Hepatocyte (in vitro differentiated cells): ENCODE measurements around the gene CERS1. TPM values are rescaled to one million over a fixed set of nuclear protein-coding genes. Genes with fewer than 3 reads are reported as not detected.

Experiments
- DNase-seq: peaks from one replicate; pipeline ENCODE4 v3.0.0-alpha.2; 2016; ENCODE audit warnings: low spot score
- H2AFZ ChIP-seq: fragments of 200-600 bp; sonication (generic); 2 replicates; pipeline ENCODE4 v1.6.0; 2016; ENCODE audit warnings: antibody characterized with exemption, mild to moderate bottlenecking
- H3K27ac ChIP-seq: fragments of 200-600 bp; sonication (generic); 2 replicates; pipeline ENCODE4 v1.5.1; 2016; ENCODE audit warnings: mild to moderate bottlenecking
- H3K27me3 ChIP-seq: fragments of 200-600 bp; sonication (generic); 2 replicates; pipeline ENCODE4 v1.6.1; 2016
- H3K36me3 ChIP-seq: fragments of 200-600 bp; sonication (generic); replicated peaks from 2 replicates; pipeline ENCODE4 v1.5.1; 2016; ENCODE audit warnings: low read depth; ENCODE audit not compliant: insufficient read depth
- H3K4me1 ChIP-seq: fragments of 200-600 bp; sonication (generic); 2 replicates; pipeline ENCODE4 v1.5.1; 2016; ENCODE audit warnings: mild to moderate bottlenecking, moderate library complexity; ENCODE audit not compliant: insufficient read depth
- H3K4me2 ChIP-seq: fragments of 200-600 bp; sonication (generic); 2 replicates; pipeline ENCODE4 v1.6.0; 2016
- H3K4me3 ChIP-seq: fragments of 200-600 bp; sonication (generic); 2 replicates; pipeline ENCODE4 v1.5.1; 2016; ENCODE audit warnings: mild to moderate bottlenecking
- H3K79me2 ChIP-seq: fragments of 200-600 bp; sonication (generic); 2 replicates; pipeline ENCODE4 v1.6.0; 2017; ENCODE audit warnings: mild to moderate bottlenecking
- H3K9me2 ChIP-seq: fragments of 200-600 bp; sonication (generic); replicated peaks from 2 replicates; pipeline ENCODE4 v1.6.0; 2017; ENCODE audit warnings: mild to moderate bottlenecking; ENCODE audit not compliant: insufficient read depth
- H3K9me3 ChIP-seq: fragments of 200-600 bp; sonication (generic); 2 replicates; pipeline ENCODE4 v1.5.1; 2016; ENCODE audit warnings: low read depth, mild to moderate bottlenecking
- H4K20me1 ChIP-seq: fragments of 200-600 bp; sonication (generic); 2 replicates; pipeline ENCODE4 v1.6.0; 2016; ENCODE audit warnings: mild to moderate bottlenecking; ENCODE audit not compliant: insufficient read depth, poor library complexity, severe bottlenecking
- EZH2 ChIP-seq: fragments of 200-600 bp; sonication (generic); IDR thresholded peaks from 2 replicates; pipeline ENCODE4 v1.6.1; 2016; ENCODE audit warnings: antibody characterized with exemption, mild to moderate bottlenecking, borderline replicate concordance
- EZH2phosphoT487 ChIP-seq: fragments of 200-600 bp; sonication (generic); IDR thresholded peaks from one replicate; pipeline ENCODE4 v1.6.1; 2018; ENCODE audit warnings: antibody characterized with exemption, mild to moderate bottlenecking, low read depth, moderate library complexity; ENCODE audit not compliant: unreplicated experiment, severe bottlenecking
- WGBS: methylation state at CpG from one replicate; pipeline ENCODE4 v1.1.6; 2016; ENCODE audit warnings: low lambda C conversion rate; ENCODE audit errors: missing lambda C conversion rate; 5-methylcytosine and 5-hydroxymethylcytosine counted together
- polyA plus RNA-seq: library from polyadenylated mRNA; unstranded; fragments of >200 nt; fragmentation: Nextera tagmentation; extraction: Ambion mirVana; gene quantifications from 2 replicates; pipeline ENCODE4 v1.2.1, GENCODE V29; 2016
- total RNA-seq: library from RNA; depleted of rRNA; stranded (reverse); fragments of >200 nt; gene quantifications from 2 replicates; pipeline ENCODE4 v1.2.3, GENCODE V29; 2014
- TF ChIP-seq, protein P1 (sequence below): fragments of 200-600 bp; sonication (generic); IDR thresholded peaks from 2 replicates; pipeline ENCODE4 v1.5.1; 2016; ENCODE audit warnings: antibody characterized with exemption, mild to moderate bottlenecking; ENCODE audit not compliant: poor library complexity

The CERS1 gene
- total and polyA plus RNA-seq, 2 experiments from 2014 or later = 5.3 to 5.7 TPM

DNA sequence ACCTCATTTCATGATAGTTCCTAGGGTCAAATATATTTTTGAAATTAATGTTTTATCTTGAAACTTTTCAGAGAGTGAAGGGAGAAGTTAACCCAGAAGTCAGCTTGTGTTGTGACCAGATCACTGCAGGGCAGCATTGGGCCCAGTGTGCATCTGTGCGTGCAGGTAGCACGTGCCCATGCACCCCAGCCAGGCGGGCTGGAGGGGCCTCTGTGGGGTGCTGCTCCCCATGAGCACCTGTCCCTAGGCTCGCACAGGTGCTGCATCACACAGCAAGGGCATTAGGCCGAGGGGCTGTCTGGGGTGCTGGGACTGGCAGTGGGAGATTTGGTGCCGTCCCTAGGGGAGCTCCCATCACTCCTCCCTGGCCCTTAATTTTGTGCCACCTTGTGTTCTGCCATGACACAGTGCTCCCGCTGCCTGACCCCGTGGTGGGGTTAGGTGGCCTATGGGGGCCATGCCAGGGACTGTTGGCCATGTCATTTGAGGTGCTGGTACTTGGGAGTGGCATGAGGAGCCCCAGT lies 51.1 kb downstream of the CERS1 start:
- Histone ChIP-seq H3K4me1 (peaks cover 21% of the 10 kb centered on the region), H3K27me3 (no peaks in the 10 kb centered on the region), H4K20me1 (peaks cover 98% of the 10 kb centered on the region)

DNA sequence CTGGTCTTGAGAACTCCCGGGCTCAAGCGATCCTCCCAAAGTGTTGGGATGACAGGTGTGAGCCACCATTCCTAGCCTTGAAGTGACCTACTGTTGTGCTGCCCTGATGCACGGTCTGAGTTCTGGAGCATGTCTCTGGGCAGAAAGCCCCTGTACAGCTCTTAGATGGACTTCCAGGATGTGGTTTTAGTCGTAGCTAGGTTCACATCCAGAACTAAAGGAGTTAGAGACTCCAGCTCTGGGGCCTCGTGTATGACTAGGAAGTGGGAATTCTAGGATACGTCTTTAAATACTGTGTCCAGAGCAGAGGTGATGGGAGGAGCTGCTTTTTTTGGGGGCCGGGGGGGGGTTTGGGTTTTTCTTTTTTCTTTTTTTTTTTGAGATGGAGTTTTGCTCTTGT lies 52.0 kb downstream of the CERS1 start:
- Histone ChIP-seq H3K4me3 (no peak overlapping the region), H3K27me3 (no peaks in the 10 kb centered on the region), H3K27ac (no peak overlapping the region), H2AFZ (no peak overlapping the region), H3K9me3 (no peaks in the 10 kb centered on the region), H3K36me3 (no peaks in the 10 kb centered on the region), H3K9me2 (no peaks in the 10 kb centered on the region), H4K20me1 (peaks cover 98% of the 10 kb centered on the region), H3K4me1 (peaks cover 20% of the 10 kb centered on the region), H3K4me2 (no peak overlapping the region), H3K79me2 (peaks cover 98% of the 10 kb centered on the region)
- DNase-seq = no peak
- TF ChIP-seq, protein P1, sequence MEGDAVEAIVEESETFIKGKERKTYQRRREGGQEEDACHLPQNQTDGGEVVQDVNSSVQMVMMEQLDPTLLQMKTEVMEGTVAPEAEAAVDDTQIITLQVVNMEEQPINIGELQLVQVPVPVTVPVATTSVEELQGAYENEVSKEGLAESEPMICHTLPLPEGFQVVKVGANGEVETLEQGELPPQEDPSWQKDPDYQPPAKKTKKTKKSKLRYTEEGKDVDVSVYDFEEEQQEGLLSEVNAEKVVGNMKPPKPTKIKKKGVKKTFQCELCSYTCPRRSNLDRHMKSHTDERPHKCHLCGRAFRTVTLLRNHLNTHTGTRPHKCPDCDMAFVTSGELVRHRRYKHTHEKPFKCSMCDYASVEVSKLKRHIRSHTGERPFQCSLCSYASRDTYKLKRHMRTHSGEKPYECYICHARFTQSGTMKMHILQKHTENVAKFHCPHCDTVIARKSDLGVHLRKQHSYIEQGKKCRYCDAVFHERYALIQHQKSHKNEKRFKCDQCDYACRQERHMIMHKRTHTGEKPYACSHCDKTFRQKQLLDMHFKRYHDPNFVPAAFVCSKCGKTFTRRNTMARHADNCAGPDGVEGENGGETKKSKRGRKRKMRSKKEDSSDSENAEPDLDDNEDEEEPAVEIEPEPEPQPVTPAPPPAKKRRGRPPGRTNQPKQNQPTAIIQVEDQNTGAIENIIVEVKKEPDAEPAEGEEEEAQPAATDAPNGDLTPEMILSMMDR = no peak
- no peak for TF ChIP-seq EZH2phosphoT487
- TF ChIP-seq EZH2 = no peak
- WGBS = 91% methylated on average over 7 of the region's 7 CpGs

More for the DNA sequence above, 51.1 kb downstream of the CERS1 start:
- no peaks in the 10 kb centered on the region for H3K9me2 ChIP-seq
- peaks cover 98% of the 10 kb centered on the region for H3K79me2 ChIP-seq
- WGBS = 96% methylated on average over 8 of the region's 8 CpGs
- H3K27ac ChIP-seq = no peak overlapping the region
- no peak for TF ChIP-seq EZH2
- TF ChIP-seq, protein P1 = no peak
- no peak for TF ChIP-seq EZH2phosphoT487
- no peak for DNase-seq
- H3K4me3 ChIP-seq = no peak overlapping the region
- no peak overlapping the region for H2AFZ ChIP-seq
- H3K36me3 ChIP-seq = no peaks in the 10 kb centered on the region
- H3K9me3 ChIP-seq = no peaks in the 10 kb centered on the region
- H3K4me2 ChIP-seq = no peak overlapping the region

DNA sequence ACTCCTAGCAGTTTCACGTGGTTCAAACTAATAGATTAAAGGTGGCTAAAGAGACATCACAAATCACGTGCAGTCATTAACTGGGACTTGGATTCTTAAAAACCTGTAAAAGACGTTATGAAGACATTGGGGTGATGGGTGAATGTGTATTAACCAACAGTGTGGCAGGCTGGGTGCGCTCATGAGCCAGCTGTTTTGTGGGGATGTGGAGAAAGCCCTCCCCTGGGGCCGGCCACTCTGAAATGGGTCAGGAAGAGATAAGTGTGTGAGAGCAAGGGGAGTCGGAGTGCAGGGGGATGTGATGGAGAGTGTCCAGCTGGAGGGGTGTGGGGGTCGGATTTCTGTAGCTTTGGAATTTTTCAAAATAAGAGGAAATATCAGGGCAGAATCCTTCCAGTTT lies 53.8 kb downstream of the CERS1 start:
- Histone ChIP-seq H3K4me1 (peaks cover 19% of the 10 kb centered on the region), H3K36me3 (no peaks in the 10 kb centered on the region), H3K4me2 (no peak overlapping the region), H3K4me3 (no peak overlapping the region), H3K79me2 (peaks cover 99% of the 10 kb centered on the region), H3K9me2 (no peaks in the 10 kb centered on the region), H4K20me1 (peaks cover 99% of the 10 kb centered on the region), H3K9me3 (no peaks in the 10 kb centered on the region), H3K27me3 (no peaks in the 10 kb centered on the region), H2AFZ (no peak overlapping the region), H3K27ac (no peak overlapping the region)
- TF ChIP-seq EZH2phosphoT487 (no peak), EZH2 (no peak)
- TF ChIP-seq, protein P1 = no peak
- no peak for DNase-seq
- 75% methylated on average over 7 of the region's 7 CpGs for WGBS

DNA sequence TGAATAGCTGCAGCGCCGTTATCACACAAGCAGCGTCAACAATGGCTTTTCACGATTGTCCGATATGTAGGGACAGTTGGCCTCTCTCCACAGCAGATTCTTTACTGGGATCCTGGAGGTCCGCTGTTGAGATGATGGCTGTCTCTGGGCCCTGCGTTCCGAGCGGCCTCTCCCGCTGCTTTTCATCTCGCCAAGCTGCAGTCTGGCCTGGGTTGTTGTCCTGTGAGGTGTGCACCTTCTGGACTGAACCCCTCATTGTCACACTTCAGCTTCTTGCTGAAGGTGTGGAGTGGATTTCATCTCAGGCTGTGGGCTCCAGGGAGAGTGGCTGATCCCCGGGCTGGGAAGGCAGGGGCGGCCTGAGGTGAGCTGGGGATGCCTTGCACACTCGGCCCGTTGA lies 54.6 kb downstream of the CERS1 start:
- no peak overlapping the region for H3K4me2 ChIP-seq
- H3K36me3 ChIP-seq = no peaks in the 10 kb centered on the region
- H3K27me3 ChIP-seq = no peaks in the 10 kb centered on the region
- TF ChIP-seq, protein P1 = no peak
- TF ChIP-seq EZH2phosphoT487 (no peak), EZH2 (no peak)
- H3K9me2 ChIP-seq = no peaks in the 10 kb centered on the region
- H4K20me1 ChIP-seq = peaks cover 100% of the 10 kb centered on the region
- no peak overlapping the region for H3K4me3 ChIP-seq
- H2AFZ ChIP-seq = no peak overlapping the region
- no peak for DNase-seq
- peaks cover 15% of the 10 kb centered on the region for H3K4me1 ChIP-seq
- peaks cover 100% of the 10 kb centered on the region for H3K79me2 ChIP-seq
- no peaks in the 10 kb centered on the region for H3K9me3 ChIP-seq
- no peak overlapping the region for H3K27ac ChIP-seq
- 91% methylated on average over 15 of the region's 15 CpGs for WGBS
